CD14-positive monocyte (primary cell): ENCODE results near the gene DTX2. TPM values are rescaled to one million over a fixed set of nuclear protein-coding genes. Genes with fewer than 3 reads are reported as not detected.
"Not testable (repeated sequence)": the region's sequence is repeated elsewhere in the genome, so short reads cannot be mapped to it uniquely, and the experiment has no call there.

Experiments
- DNase-seq, 3 donors: peaks; one replicate each; pipeline ENCODE4 v3.0.0-alpha.2; 2011 to 2022
- H2AFZ ChIP-seq: 2 replicates; pipeline ENCODE4 v1.6.0; 2012; ENCODE audit warnings: mild to moderate bottlenecking, low read depth, low read length, inconsistent platforms; ENCODE audit not compliant: insufficient read depth, poor library complexity, severe bottlenecking
- H3K27ac ChIP-seq, 2 donors: 1 replicate in 1 of 2; 2 replicates in 1 of 2; pipeline ENCODE4 v1.5.1; 2012 to 2013; ENCODE audit warnings: low read length in 2 of 2, control low read depth in 1 of 2, inconsistent platforms in 1 of 2, low read depth in 1 of 2, mild to moderate bottlenecking in 1 of 2
- H3K27me3 ChIP-seq, 2 donors: one replicate each; pipeline versions ENCODE4 v1.6.0 to v1.6.1; 2011 to 2013; ENCODE audit warnings: low read length in 2 of 2; ENCODE audit not compliant: control insufficient read depth in 2 of 2, insufficient read depth in 2 of 2
- H3K36me3 ChIP-seq, 2 donors: replicated peaks in 1 of 2; 1 replicate in 1 of 2; 2 replicates in 1 of 2; pipeline versions ENCODE4 v1.5.1 to v1.6.1; 2012 to 2013; ENCODE audit warnings: low read length in 2 of 2, control low read depth in 1 of 2, inconsistent platforms in 1 of 2, mild to moderate bottlenecking in 1 of 2; ENCODE audit not compliant: insufficient read depth in 2 of 2, control insufficient read depth in 1 of 2
- H3K4me1 ChIP-seq, 2 donors: 1 replicate in 1 of 2; 2 replicates in 1 of 2; pipeline versions ENCODE4 v1.5.1 to v1.6.1; 2012 to 2013; ENCODE audit warnings: low read length in 2 of 2, control low read depth in 1 of 2, inconsistent platforms in 1 of 2, mild to moderate bottlenecking in 1 of 2, moderate library complexity in 1 of 2; ENCODE audit not compliant: insufficient read depth in 2 of 2, control insufficient read depth in 1 of 2
- H3K4me2 ChIP-seq: replicated peaks from 2 replicates; pipeline ENCODE3; 2012; ENCODE audit warnings: low read length, moderate library complexity, mild to moderate bottlenecking; ENCODE audit not compliant: poor library complexity, severe bottlenecking; ENCODE audit errors: extremely low read depth
- H3K4me3 ChIP-seq, 3 experiments: fragments of 200-600 bp in 1 of 3; sonication (generic) in 1 of 3; replicated peaks in 1 of 3; 1 replicate in 2 of 3; 2 replicates in 1 of 3; pipeline ENCODE4 v1.5.1; 2011 to 2013; ENCODE audit warnings: low read length in 3 of 3, mild to moderate bottlenecking in 3 of 3, control low read depth in 2 of 3, low read depth in 2 of 3, inconsistent platforms in 1 of 3, moderate library complexity in 1 of 3
- H3K79me2 ChIP-seq: 2 replicates; pipeline ENCODE4 v1.6.0; 2012; ENCODE audit warnings: mild to moderate bottlenecking, control low read depth, inconsistent platforms, low read length, moderate library complexity; ENCODE audit not compliant: insufficient read depth
- H3K9ac ChIP-seq: 2 replicates; pipeline ENCODE4 v1.6.0; 2017; ENCODE audit warnings: low read length, mild to moderate bottlenecking; ENCODE audit not compliant: insufficient read depth, poor library complexity, severe bottlenecking
- H3K9me3 ChIP-seq, 2 donors: replicated peaks in 1 of 2; 1 replicate in 1 of 2; 2 replicates in 1 of 2; pipeline versions ENCODE4 v1.5.1 to v1.6.1; 2012 to 2013; ENCODE audit warnings: low read length in 2 of 2, control low read depth in 1 of 2; ENCODE audit not compliant: control insufficient read depth in 1 of 2, insufficient read depth in 1 of 2
- H4K20me1 ChIP-seq: 2 replicates; pipeline ENCODE4 v1.6.0; 2012; ENCODE audit warnings: mild to moderate bottlenecking, low read length, control low read depth, moderate library complexity; ENCODE audit not compliant: insufficient read depth
- H3K27ac Mint-ChIP-seq, 7 donors: one replicate each; pipeline ENCODE4 v1.8.0; 2020; ENCODE audit warnings: mild to moderate bottlenecking in 7 of 7, mixed read lengths in 7 of 7, moderate library complexity in 6 of 7, inconsistent platforms in 2 of 7
- H3K27me3 Mint-ChIP-seq, 3 donors: one replicate each; pipeline ENCODE4 v1.8.0; 2021 to 2022; ENCODE audit warnings: low read depth in 3 of 3, mild to moderate bottlenecking in 3 of 3, mixed read lengths in 3 of 3, moderate library complexity in 3 of 3, inconsistent platforms in 1 of 3
- H3K36me3 Mint-ChIP-seq, 2 donors: one replicate each; pipeline ENCODE4 v1.8.0; 2020; ENCODE audit warnings: mixed read lengths in 2 of 2, inconsistent platforms in 1 of 2, mild to moderate bottlenecking in 1 of 2
- H3K4me1 Mint-ChIP-seq: one replicate; pipeline ENCODE4 v1.8.0; 2020; ENCODE audit warnings: mild to moderate bottlenecking, mixed read lengths
- H3K4me3 Mint-ChIP-seq, 2 donors: one replicate each; pipeline ENCODE4 v1.8.0; 2020; ENCODE audit warnings: mild to moderate bottlenecking in 2 of 2, mixed read lengths in 2 of 2, moderate library complexity in 1 of 2
- H3K9me3 Mint-ChIP-seq, 7 donors: one replicate each; pipeline ENCODE4 v1.8.0; 2020 to 2022; ENCODE audit warnings: mixed read lengths in 7 of 7, mild to moderate bottlenecking in 6 of 7, moderate library complexity in 6 of 7, inconsistent platforms in 2 of 7
- CTCF ChIP-seq: fragments of 200-600 bp; IDR thresholded peaks from one replicate; pipeline ENCODE4 v1.8.0; 2022; ENCODE audit warnings: antibody characterized with exemption, mild to moderate bottlenecking
- WGBS: methylation state at CpG from one replicate; pipeline ENCODE4 v1.1.5; 2013; ENCODE audit warnings: missing lambda C conversion rate; ENCODE audit not compliant: insufficient coverage; 5-methylcytosine and 5-hydroxymethylcytosine counted together
- intact Hi-C, 2 donors: fragments of 100-400 bp; cut with micrococcal nuclease; formaldehyde crosslinking; loops; one replicate each; pipeline versions ENCODE4 v1.15.0 to v1.15.1; 2023
- polyA plus RNA-seq, 3 donors: library from polyadenylated mRNA; depleted of rRNA in 1 of 3; unstranded in 2 of 3; stranded (reverse) in 1 of 3; fragments of 300-500 nt in 2 of 3; fragments of >200 nt in 1 of 3; fragmentation: Illumina TruSeq in 2 of 3; gene quantifications; 1 replicate in 2 of 3; 2 replicates in 1 of 3; pipeline ENCODE4 v1.2.3, GENCODE V29; 2012 to 2021

DTX2 gene
- polyA plus RNA-seq, 3 donors, result 11.3 to 35.2 (median 20.2) TPM

GRCh38 chr7:76437873-76438272 lies 23.6 kb upstream of the DTX2 start:
- intact Hi-C loops, H3K36me3 ChIP-seq, H3K4me3 ChIP-seq, H3K27ac Mint-ChIP-seq, H2AFZ ChIP-seq, H3K27me3 ChIP-seq, H3K27ac ChIP-seq, H3K9me3 Mint-ChIP-seq, H3K9me3 ChIP-seq, H3K4me2 ChIP-seq, H3K4me3 Mint-ChIP-seq, H4K20me1 ChIP-seq, H3K9ac ChIP-seq, H3K27me3 Mint-ChIP-seq, H3K4me1 ChIP-seq, H3K4me1 Mint-ChIP-seq, H3K79me2 ChIP-seq: not testable (repeated sequence)
- WGBS, result no CpG with 5 or more reads among the region's 2 CpGs
- peak; percentile 44 to 71 (median 65) for DNase-seq
- peaks cover 0 to 13% of the 10 kb centered on the region in 2 donors for H3K36me3 Mint-ChIP-seq
- peak; percentile 32 for TF ChIP-seq CTCF

- DNase-seq, H3K27ac Mint-ChIP-seq, H4K20me1 ChIP-seq, H3K27ac ChIP-seq, H3K4me2 ChIP-seq, H3K27me3 ChIP-seq, H2AFZ ChIP-seq, H3K4me1 ChIP-seq, H3K36me3 ChIP-seq, H3K9me3 Mint-ChIP-seq, H3K9me3 ChIP-seq, H3K9ac ChIP-seq, H3K27me3 Mint-ChIP-seq, H3K4me3 ChIP-seq, H3K4me3 Mint-ChIP-seq, H3K4me1 Mint-ChIP-seq, H3K79me2 ChIP-seq, intact Hi-C loops: not testable (repeated sequence)
- peaks cover 0 to 13% of the 10 kb centered on the region in 2 donors for H3K36me3 Mint-ChIP-seq
- no CpG with 5 or more reads among the region's 7 CpGs for WGBS
Observed at GRCh38 chr7:76439120-76439888, 22.2 kb upstream of the DTX2 start.

GRCh38 chr7:76440404-76440803 lies 21.1 kb upstream of the DTX2 start:
- H3K79me2 ChIP-seq, H3K4me2 ChIP-seq, H3K36me3 Mint-ChIP-seq, intact Hi-C loops, H3K4me3 Mint-ChIP-seq, H3K4me3 ChIP-seq, H3K4me1 ChIP-seq, H3K9me3 ChIP-seq, H3K9me3 Mint-ChIP-seq, DNase-seq, H3K27me3 Mint-ChIP-seq, H3K9ac ChIP-seq, H3K36me3 ChIP-seq, H3K4me1 Mint-ChIP-seq, H3K27ac Mint-ChIP-seq, H3K27me3 ChIP-seq, H3K27ac ChIP-seq, H4K20me1 ChIP-seq, H2AFZ ChIP-seq: not testable (repeated sequence)
- WGBS, result 100% methylated on average over 1 of the region's 4 CpGs

GRCh38 chr7:76441792-76442191 lies 19.7 kb upstream of the DTX2 start:
- H3K27ac Mint-ChIP-seq, H3K36me3 ChIP-seq, H3K4me3 Mint-ChIP-seq, intact Hi-C loops, H3K27ac ChIP-seq, H3K27me3 ChIP-seq, H3K9ac ChIP-seq, H3K79me2 ChIP-seq, H4K20me1 ChIP-seq, DNase-seq, H3K4me2 ChIP-seq, H3K9me3 Mint-ChIP-seq, H3K36me3 Mint-ChIP-seq, H3K4me1 ChIP-seq, H2AFZ ChIP-seq, H3K4me3 ChIP-seq, H3K27me3 Mint-ChIP-seq, H3K9me3 ChIP-seq: not testable (repeated sequence)
- H3K4me1 Mint-ChIP-seq, result peaks cover 10% of the 10 kb centered on the region
- WGBS, result no CpG with 5 or more reads among the region's 10 CpGs
